NCI-H2081 treated with DMSO at 0.1 percent for 48 hours (cell line): Measurements from ENCODE around the gene NARF.
A peak's percentile ranks its signal among the peaks of the same experiment; 100 is the strongest.

Source experiments
- DNase-seq: peaks from one replicate; lab custom pipeline; 2025; lab: John Stamatoyannopoulos, UW

Gene NARF

GRCh38 chr17:82474223-82475010 is 15.9 kb downstream of the NARF start:
- no peak for DNase-seq

GRCh38 chr17:82475458-82475857 is 16.9 kb downstream of the NARF start:
- no peak for DNase-seq

GRCh38 chr17:82477934-82478333 is 19.4 kb downstream of the NARF start:
- DNase-seq: no peak

- no peak for DNase-seq
These were observed 21.1 kb downstream of the NARF start for GRCh38 chr17:82479602-82480001.

GRCh38 chr17:82480318-82480717 is 21.8 kb downstream of the NARF start:
- DNase-seq: no peak

GRCh38 chr17:82483204-82483660 is 24.7 kb downstream of the NARF start:
- no peak for DNase-seq

GRCh38 chr17:82483836-82484235 is 25.3 kb downstream of the NARF start:
- DNase-seq: no peak

- DNase-seq: no peak
These were observed 27.9 kb downstream of the NARF start for GRCh38 chr17:82486231-82487094.

GRCh38 chr17:82487910-82488309 is 29.4 kb downstream of the NARF start:
- no peak for DNase-seq

- DNase-seq: no peak
These were observed 30.6 kb downstream of the NARF start for GRCh38 chr17:82489117-82489516.

- DNase-seq: no peak
These were observed 31.4 kb downstream of the NARF start for GRCh38 chr17:82489851-82490511.

GRCh38 chr17:82490512-82491195 is 32.1 kb downstream of the NARF start:
- DNase-seq: peak; percentile 39

GRCh38 chr17:82491196-82491530 is 32.6 kb downstream of the NARF start:
- no peak for DNase-seq

GRCh38 chr17:82491533-82491932 is 33.0 kb downstream of the NARF start:
- no peak for DNase-seq

GRCh38 chr17:82492643-82493225 is 34.2 kb downstream of the NARF start:
- DNase-seq: no peak

GRCh38 chr17:82493226-82493781 is 34.8 kb downstream of the NARF start:
- DNase-seq: no peak

- DNase-seq: peak; percentile 74
These were observed 35.9 kb downstream of the NARF start for GRCh38 chr17:82494236-82495055.

GRCh38 chr17:82495844-82496528 is 37.4 kb downstream of the NARF start:
- DNase-seq: no peak

- DNase-seq: peak; percentile 76
These were observed 38.2 kb downstream of the NARF start for GRCh38 chr17:82496529-82497434.
